Measurements from ENCODE around the gene SNAPC5.
A peak's percentile ranks its signal among the peaks of the same experiment; 100 is the strongest.
"Not testable (repeated sequence)": the region's sequence is repeated elsewhere in the genome, so short reads cannot be mapped to it uniquely, and the experiment has no call there.

The SNAPC5 gene

DNA sequence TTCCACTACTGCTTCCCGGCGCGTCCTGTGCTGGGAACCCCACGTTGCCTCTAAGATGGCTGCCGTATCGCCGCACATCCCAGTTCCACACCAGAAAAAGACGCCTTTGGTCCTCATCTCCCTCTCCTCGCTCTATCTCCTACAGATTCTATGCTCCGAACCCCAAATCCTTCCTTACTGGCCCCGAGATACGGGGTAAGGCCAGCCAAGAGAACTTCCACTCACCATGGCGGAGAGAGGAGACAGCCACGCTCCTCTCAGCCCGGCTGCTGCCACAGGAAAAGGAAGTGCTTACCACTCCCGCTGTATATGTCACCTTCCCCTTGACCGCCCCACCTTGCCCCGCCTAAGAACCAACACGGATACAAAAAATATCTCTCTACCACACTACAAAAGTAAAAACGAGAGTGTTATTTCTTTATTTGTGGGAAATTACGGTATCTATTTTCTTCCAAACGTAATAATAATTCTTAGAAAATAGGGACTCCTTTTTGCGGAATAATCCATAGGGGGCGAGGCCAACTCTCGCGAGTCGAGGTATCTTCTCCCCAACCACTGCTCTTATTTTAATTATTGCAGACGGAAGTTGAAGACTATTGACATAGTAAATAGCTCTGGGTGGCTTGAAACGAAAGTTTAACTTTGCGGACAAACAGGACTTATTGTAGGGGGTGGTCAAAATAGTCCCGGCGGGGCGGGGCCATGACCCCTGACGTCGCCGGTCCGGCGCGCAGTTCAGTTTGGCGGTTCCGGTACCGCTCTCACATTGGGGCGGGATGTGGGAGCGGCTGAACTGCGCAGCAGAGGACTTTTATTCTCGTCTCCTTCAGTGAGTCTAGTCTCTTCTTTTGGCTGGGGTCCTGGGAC is 7.2 kb upstream of the SNAPC5 start, which contains the start of the genes RPL4 and ZWILCH:
RPL4 (minus strand) TSS at position 293 of the 867 bp plus-strand sequence; CDS start at position 228, 65 bp downstream.
ZWILCH (plus strand) TSS at position 764 of the 867 bp plus-strand sequence; CDS start at position 777, 13 bp downstream.
- no peaks in the 10 kb centered on the region for H3K9me3 ChIP-seq (ENCODE audit: control insufficient read depth, low read length)
- no peaks in the 10 kb centered on the region for H3K27me3 ChIP-seq (ENCODE audit: control insufficient read depth, insufficient read depth, low read length)
- peaks cover 13% of the 10 kb centered on the region for H3K36me3 ChIP-seq (ENCODE audit: control insufficient read depth, insufficient read depth, low read length)
- peak within 1 kb of the TSS; percentile 90 for H3K9ac ChIP-seq (ENCODE audit: low read length)
- peak within 1 kb of the TSS; percentile 89 for H3K4me3 ChIP-seq (ENCODE audit: low read length)
- peaks cover 11% of the 10 kb centered on the region for H3K4me1 ChIP-seq (ENCODE audit: control insufficient read depth, insufficient read depth, low read length)

GRCh38 chr15:66503780-66504562 is 6.4 kb upstream of the SNAPC5 start:
- Histone ChIP-seq H3K9ac (ENCODE audit: low read length) (peak overlapping the region; percentile 90), H3K4me1 (ENCODE audit: control insufficient read depth, insufficient read depth, low read length) (peaks cover 11% of the 10 kb centered on the region), H3K27me3 (ENCODE audit: control insufficient read depth, insufficient read depth, low read length) (no peaks in the 10 kb centered on the region), H3K36me3 (ENCODE audit: control insufficient read depth, insufficient read depth, low read length) (peaks cover 15% of the 10 kb centered on the region), H3K4me3 (ENCODE audit: low read length) (peak overlapping the region; percentile 89), H3K9me3 (ENCODE audit: control insufficient read depth, low read length) (no peaks in the 10 kb centered on the region)

DNA sequence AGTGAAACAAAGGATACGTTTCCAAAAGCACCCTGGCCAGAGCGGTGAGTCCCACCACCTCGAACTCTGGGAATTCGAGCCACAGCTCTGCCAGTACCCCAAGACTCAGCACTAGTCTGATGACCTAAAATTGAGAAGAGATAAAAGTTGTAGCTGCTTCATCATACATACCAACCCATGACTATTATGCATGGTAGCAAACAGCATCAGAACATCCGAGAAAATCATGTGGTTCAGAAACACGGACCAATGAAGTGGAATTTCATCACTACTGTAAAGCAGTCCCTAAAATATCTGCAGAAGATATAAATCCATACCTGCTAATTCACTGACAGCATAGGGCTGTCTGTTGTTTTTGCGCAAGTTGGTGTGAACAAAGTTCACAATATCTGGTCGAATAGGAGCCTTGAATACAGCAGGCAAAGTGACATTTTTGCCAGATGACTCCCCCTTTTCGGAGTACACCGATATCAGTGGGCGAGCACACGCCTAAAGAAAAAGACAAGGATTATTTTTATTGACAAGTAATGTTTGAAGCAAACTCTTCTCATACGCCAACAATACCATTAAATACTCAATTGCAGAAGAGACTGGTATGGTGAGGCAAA is 5.6 kb upstream of the SNAPC5 start:
- Histone ChIP-seq H3K36me3 (ENCODE audit: control insufficient read depth, insufficient read depth, low read length) (peaks cover 24% of the 10 kb centered on the region), H3K9ac (ENCODE audit: low read length) (peak overlapping the region; percentile 90), H3K4me1 (ENCODE audit: control insufficient read depth, insufficient read depth, low read length) (peaks cover 16% of the 10 kb centered on the region), H3K4me3 (ENCODE audit: low read length) (peak overlapping the region; percentile 89)
- not testable (repeated sequence) for H3K9me3 ChIP-seq (ENCODE audit: control insufficient read depth, low read length); H3K27me3 ChIP-seq (ENCODE audit: control insufficient read depth, insufficient read depth, low read length)

- no peaks in the 10 kb centered on the region for H3K9me3 ChIP-seq (ENCODE audit: control insufficient read depth, low read length)
- H3K9ac ChIP-seq (ENCODE audit: low read length), result no peak overlapping the region
- peaks cover 24% of the 10 kb centered on the region for H3K36me3 ChIP-seq (ENCODE audit: control insufficient read depth, insufficient read depth, low read length)
- H3K27me3 ChIP-seq (ENCODE audit: control insufficient read depth, insufficient read depth, low read length), result no peaks in the 10 kb centered on the region
- H3K4me3 ChIP-seq (ENCODE audit: low read length), result no peak overlapping the region
- peaks cover 20% of the 10 kb centered on the region for H3K4me1 ChIP-seq (ENCODE audit: control insufficient read depth, insufficient read depth, low read length)
These were observed 4.9 kb upstream of the SNAPC5 start for GRCh38 chr15:66502491-66502890.

GRCh38 chr15:66500346-66500745 is 2.8 kb upstream of the SNAPC5 start:
- not testable (repeated sequence) for H3K4me3 ChIP-seq (ENCODE audit: low read length); H3K9ac ChIP-seq (ENCODE audit: low read length); H3K9me3 ChIP-seq (ENCODE audit: control insufficient read depth, low read length); H3K27me3 ChIP-seq (ENCODE audit: control insufficient read depth, insufficient read depth, low read length)
- Histone ChIP-seq H3K4me1 (ENCODE audit: control insufficient read depth, insufficient read depth, low read length) (peaks cover 27% of the 10 kb centered on the region), H3K36me3 (ENCODE audit: control insufficient read depth, insufficient read depth, low read length) (peaks cover 24% of the 10 kb centered on the region)

DNA sequence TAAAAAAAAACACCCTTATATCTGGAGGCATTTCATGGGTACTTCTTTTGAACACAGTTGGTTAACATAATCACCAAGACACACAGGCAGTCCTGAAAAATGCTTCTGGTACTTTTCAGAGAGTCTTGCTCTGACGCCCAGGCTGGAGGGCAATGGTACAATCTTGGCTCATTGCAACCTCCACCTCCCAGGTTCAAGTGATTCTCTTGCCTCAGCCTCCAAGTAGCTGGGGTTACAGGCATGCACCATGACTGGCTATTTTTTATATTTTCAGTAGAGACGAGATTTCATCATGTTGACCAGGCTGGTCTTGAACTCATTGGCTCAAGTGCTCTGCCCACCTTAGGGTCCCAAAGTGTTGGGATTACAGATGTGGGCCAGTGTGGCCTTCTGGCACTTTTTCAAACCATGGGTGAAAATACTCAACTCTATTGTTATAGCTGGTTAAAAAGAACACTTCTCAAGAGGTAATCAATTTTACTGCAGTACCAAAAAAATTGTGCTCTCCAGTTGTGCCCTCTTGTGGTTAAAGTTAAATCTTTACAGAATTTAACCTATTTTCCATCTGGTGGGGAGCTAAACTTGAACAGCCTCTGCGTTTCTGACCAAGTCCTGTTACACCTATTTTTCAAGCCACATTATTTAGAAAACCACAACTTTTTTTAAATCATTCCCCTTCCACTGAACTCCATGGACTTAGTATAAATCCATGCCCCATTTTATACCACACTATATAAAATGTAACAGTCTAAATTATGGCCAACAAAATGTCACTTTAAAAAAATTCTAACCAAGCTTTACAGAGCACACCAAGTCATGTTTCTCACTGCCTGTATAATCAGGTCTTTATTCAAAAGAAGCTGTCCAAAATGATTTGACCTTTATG is 1.2 kb upstream of the SNAPC5 start:
- H3K36me3 ChIP-seq (ENCODE audit: control insufficient read depth, insufficient read depth, low read length), result peaks cover 24% of the 10 kb centered on the region
- no peak overlapping the region for H3K9ac ChIP-seq (ENCODE audit: low read length)
- no peak overlapping the region for H3K4me3 ChIP-seq (ENCODE audit: low read length)
- H3K9me3 ChIP-seq (ENCODE audit: control insufficient read depth, low read length), result no peaks in the 10 kb centered on the region
- H3K27me3 ChIP-seq (ENCODE audit: control insufficient read depth, insufficient read depth, low read length), result no peaks in the 10 kb centered on the region
- peaks cover 26% of the 10 kb centered on the region for H3K4me1 ChIP-seq (ENCODE audit: control insufficient read depth, insufficient read depth, low read length)

GRCh38 chr15:66496951-66497501 is 536 bp downstream of the SNAPC5 start:
- H3K9ac ChIP-seq (ENCODE audit: low read length), result peak overlapping the region; percentile 89
- H3K36me3 ChIP-seq (ENCODE audit: control insufficient read depth, insufficient read depth, low read length), result peaks cover 18% of the 10 kb centered on the region
- peak overlapping the region; percentile 94 for H3K4me3 ChIP-seq (ENCODE audit: low read length)
- no peaks in the 10 kb centered on the region for H3K9me3 ChIP-seq (ENCODE audit: control insufficient read depth, low read length)
- peaks cover 15% of the 10 kb centered on the region for H3K4me1 ChIP-seq (ENCODE audit: control insufficient read depth, insufficient read depth, low read length)
- no peaks in the 10 kb centered on the region for H3K27me3 ChIP-seq (ENCODE audit: control insufficient read depth, insufficient read depth, low read length)

- H3K9ac ChIP-seq (ENCODE audit: low read length), result no peak overlapping the region
- no peak overlapping the region for H3K4me3 ChIP-seq (ENCODE audit: low read length)
- H3K36me3 ChIP-seq (ENCODE audit: control insufficient read depth, insufficient read depth, low read length), result peaks cover 15% of the 10 kb centered on the region
- no peaks in the 10 kb centered on the region for H3K27me3 ChIP-seq (ENCODE audit: control insufficient read depth, insufficient read depth, low read length)
- peaks cover 15% of the 10 kb centered on the region for H3K4me1 ChIP-seq (ENCODE audit: control insufficient read depth, insufficient read depth, low read length)
- H3K9me3 ChIP-seq (ENCODE audit: control insufficient read depth, low read length), result no peaks in the 10 kb centered on the region
These were observed 3.3 kb downstream of the SNAPC5 start for GRCh38 chr15:66494262-66494661.

GRCh38 chr15:66491846-66492245 is 5.7 kb downstream of the SNAPC5 start:
- Histone ChIP-seq H3K36me3 (ENCODE audit: control insufficient read depth, insufficient read depth, low read length) (peaks cover 8% of the 10 kb centered on the region), H3K9ac (ENCODE audit: low read length) (no peak overlapping the region), H3K9me3 (ENCODE audit: control insufficient read depth, low read length) (no peaks in the 10 kb centered on the region), H3K27me3 (ENCODE audit: control insufficient read depth, insufficient read depth, low read length) (no peaks in the 10 kb centered on the region), H3K4me3 (ENCODE audit: low read length) (no peak overlapping the region), H3K4me1 (ENCODE audit: control insufficient read depth, insufficient read depth, low read length) (peaks cover 2% of the 10 kb centered on the region)

GRCh38 chr15:66489179-66489791 is 8.3 kb downstream of the SNAPC5 start:
- Histone ChIP-seq H3K36me3 (ENCODE audit: control insufficient read depth, insufficient read depth, low read length) (peaks cover 8% of the 10 kb centered on the region), H3K4me1 (ENCODE audit: control insufficient read depth, insufficient read depth, low read length) (no peaks in the 10 kb centered on the region), H3K27me3 (ENCODE audit: control insufficient read depth, insufficient read depth, low read length) (no peaks in the 10 kb centered on the region), H3K9me3 (ENCODE audit: control insufficient read depth, low read length) (no peaks in the 10 kb centered on the region), H3K9ac (ENCODE audit: low read length) (no peak overlapping the region), H3K4me3 (ENCODE audit: low read length) (no peak overlapping the region)

GRCh38 chr15:66488525-66488924 is 9.0 kb downstream of the SNAPC5 start:
- Histone ChIP-seq H3K4me3 (ENCODE audit: low read length) (no peak overlapping the region), H3K9me3 (ENCODE audit: control insufficient read depth, low read length) (no peaks in the 10 kb centered on the region), H3K9ac (ENCODE audit: low read length) (no peak overlapping the region), H3K4me1 (ENCODE audit: control insufficient read depth, insufficient read depth, low read length) (no peaks in the 10 kb centered on the region), H3K27me3 (ENCODE audit: control insufficient read depth, insufficient read depth, low read length) (no peaks in the 10 kb centered on the region), H3K36me3 (ENCODE audit: control insufficient read depth, insufficient read depth, low read length) (peaks cover 8% of the 10 kb centered on the region)

Measured in mucosa of stomach (tissue), 1 donor.